Esophagus muscularis mucosa (tissue), 4 donors: Measurements from ENCODE around the gene CNTNAP4. TPM values are rescaled to one million over a fixed set of nuclear protein-coding genes. Genes with fewer than 3 reads are reported as not detected.

Experiments
- DNase-seq: peaks from one replicate; pipeline ENCODE4 v3.0.0-alpha.2; 2017; ENCODE audit errors: extremely low spot score
- H3K27ac ChIP-seq, 4 donors: fragments of 200-600 bp; sonication (generic); replicated peaks in 1 of 4; 1 replicate in 3 of 4; 2 replicates in 1 of 4; pipeline ENCODE4 v1.5.1; 2016 to 2019; ENCODE audit warnings: mild to moderate bottlenecking in 1 of 4
- H3K27me3 ChIP-seq, 4 donors: fragments of 200-600 bp; sonication (generic); one replicate each; pipeline versions ENCODE4 v1.5.1 to v1.6.0; 2016 to 2019
- H3K36me3 ChIP-seq, 4 donors: fragments of 200-600 bp; sonication (generic); one replicate each; pipeline ENCODE4 v1.5.1; 2016 to 2019
- H3K4me1 ChIP-seq, 4 donors: fragments of 200-600 bp; sonication (generic); one replicate each; pipeline ENCODE4 v1.5.1; 2016 to 2019
- H3K4me3 ChIP-seq, 4 donors: fragments of 200-600 bp; sonication (generic); 1 replicate in 2 of 4; 2 replicates in 2 of 4; pipeline ENCODE4 v1.5.1; 2016 to 2019; ENCODE audit warnings: mild to moderate bottlenecking in 4 of 4, moderate library complexity in 1 of 4
- H3K9me3 ChIP-seq, 4 donors: fragments of 200-600 bp; sonication (generic); 1 replicate in 3 of 4; 2 replicates in 1 of 4; pipeline ENCODE4 v1.5.1; 2016 to 2019
- EP300 ChIP-seq: sonication (generic); formaldehyde crosslinking; IDR thresholded peaks from one replicate; pipeline ENCODE4 v1.6.1; 2017; ENCODE audit warnings: antibody characterized with exemption
- POLR2A ChIP-seq: fragments of 450-650 bp; IDR thresholded peaks from one replicate; pipeline ENCODE4 v1.6.1; 2017; ENCODE audit warnings: antibody characterized with exemption, moderate library complexity, mild to moderate bottlenecking, low read depth
- POLR2AphosphoS5 ChIP-seq, 2 donors: sonication (generic); formaldehyde crosslinking; IDR thresholded peaks; one replicate each; pipeline ENCODE4 v1.6.1; 2017; ENCODE audit warnings: antibody characterized with exemption in 2 of 2
- WGBS: methylation state at CpG from one replicate; pipeline ENCODE4 v1.1.5; 2018; 5-methylcytosine and 5-hydroxymethylcytosine counted together
- intact Hi-C: fragments of 100-400 bp; cut with DNase I; formaldehyde crosslinking; loops from one replicate; pipeline ENCODE4 v1.15.1; 2023
- total RNA-seq, 4 donors: library from RNA; depleted of rRNA; stranded (reverse); fragments of >200 nt; gene quantifications; one replicate each; pipeline versions ENCODE4 v1.1.0 to v1.2.1, GENCODE V29; 2016
- TF ChIP-seq, protein P1 (sequence below), 3 experiments: fragments of 200-600 bp in 2 of 3; fragments of 450-650 bp in 1 of 3; sonication (generic) in 2 of 3; IDR thresholded peaks; one replicate each; pipeline ENCODE4 v1.5.1; 2017 to 2019; ENCODE audit warnings: antibody characterized with exemption in 3 of 3, mild to moderate bottlenecking in 2 of 3, moderate library complexity in 1 of 3

CNTNAP4 gene
- total RNA-seq, 4 donors from 2014 or later = 0.80 to 2.1 (median 1.6) TPM

- H3K4me1 ChIP-seq = no peaks in the 10 kb centered on the region
- peaks cover 0 to 4% (median 0%) of the 10 kb centered on the region in 4 donors for H3K9me3 ChIP-seq
- H3K27ac ChIP-seq = no peak overlapping the region
- no peak for DNase-seq
- no peaks in the 10 kb centered on the region for H3K36me3 ChIP-seq
- H3K27me3 ChIP-seq = no peaks in the 10 kb centered on the region
- intact Hi-C loops = no loop called here
- 47% methylated on average over 1 of the region's 1 CpG for WGBS
- no peak overlapping the region for H3K4me3 ChIP-seq
- TF ChIP-seq, protein P1, sequence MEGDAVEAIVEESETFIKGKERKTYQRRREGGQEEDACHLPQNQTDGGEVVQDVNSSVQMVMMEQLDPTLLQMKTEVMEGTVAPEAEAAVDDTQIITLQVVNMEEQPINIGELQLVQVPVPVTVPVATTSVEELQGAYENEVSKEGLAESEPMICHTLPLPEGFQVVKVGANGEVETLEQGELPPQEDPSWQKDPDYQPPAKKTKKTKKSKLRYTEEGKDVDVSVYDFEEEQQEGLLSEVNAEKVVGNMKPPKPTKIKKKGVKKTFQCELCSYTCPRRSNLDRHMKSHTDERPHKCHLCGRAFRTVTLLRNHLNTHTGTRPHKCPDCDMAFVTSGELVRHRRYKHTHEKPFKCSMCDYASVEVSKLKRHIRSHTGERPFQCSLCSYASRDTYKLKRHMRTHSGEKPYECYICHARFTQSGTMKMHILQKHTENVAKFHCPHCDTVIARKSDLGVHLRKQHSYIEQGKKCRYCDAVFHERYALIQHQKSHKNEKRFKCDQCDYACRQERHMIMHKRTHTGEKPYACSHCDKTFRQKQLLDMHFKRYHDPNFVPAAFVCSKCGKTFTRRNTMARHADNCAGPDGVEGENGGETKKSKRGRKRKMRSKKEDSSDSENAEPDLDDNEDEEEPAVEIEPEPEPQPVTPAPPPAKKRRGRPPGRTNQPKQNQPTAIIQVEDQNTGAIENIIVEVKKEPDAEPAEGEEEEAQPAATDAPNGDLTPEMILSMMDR (IDR thresholded peaks at IDR 0.05) = no peak
- no peak for TF ChIP-seq POLR2AphosphoS5 (IDR thresholded peaks at IDR 0.05)
Observed at GRCh38 chr16:76360404-76360803, 83.2 kb downstream of the CNTNAP4 start.

GRCh38 chr16:76370344-76370743 lies 93.1 kb downstream of the CNTNAP4 start:
- H3K4me1 ChIP-seq = no peaks in the 10 kb centered on the region
- no peak for DNase-seq
- no peak for TF ChIP-seq EP300
- TF ChIP-seq POLR2A = no peak
- TF ChIP-seq, protein P1 (IDR thresholded peaks at IDR 0.05) = no peak
- TF ChIP-seq POLR2AphosphoS5 (IDR thresholded peaks at IDR 0.05) = no peak
- intact Hi-C loops = no loop called here
- H3K36me3 ChIP-seq = no peaks in the 10 kb centered on the region
- H3K4me3 ChIP-seq = no peak overlapping the region
- no peak overlapping the region for H3K27ac ChIP-seq
- WGBS = 13% methylated on average over 4 of the region's 4 CpGs
- no peaks in the 10 kb centered on the region for H3K9me3 ChIP-seq
- no peaks in the 10 kb centered on the region for H3K27me3 ChIP-seq

- Histone ChIP-seq H3K4me1 (no peaks in the 10 kb centered on the region), H3K9me3 (no peaks in the 10 kb centered on the region), H3K4me3 (no peak overlapping the region), H3K27ac (no peak overlapping the region), H3K36me3 (no peaks in the 10 kb centered on the region), H3K27me3 (no peaks in the 10 kb centered on the region)
- TF ChIP-seq, protein P1 (IDR thresholded peaks at IDR 0.05) = no peak
- TF ChIP-seq EP300 (no peak), POLR2A (no peak), POLR2AphosphoS5 (IDR thresholded peaks at IDR 0.05) (no peak)
- WGBS = 69% methylated on average over 3 of the region's 3 CpGs
- intact Hi-C loops = no loop called here
- no peak for DNase-seq
Observed at GRCh38 chr16:76371441-76371840, 94.2 kb downstream of the CNTNAP4 start.

DNA sequence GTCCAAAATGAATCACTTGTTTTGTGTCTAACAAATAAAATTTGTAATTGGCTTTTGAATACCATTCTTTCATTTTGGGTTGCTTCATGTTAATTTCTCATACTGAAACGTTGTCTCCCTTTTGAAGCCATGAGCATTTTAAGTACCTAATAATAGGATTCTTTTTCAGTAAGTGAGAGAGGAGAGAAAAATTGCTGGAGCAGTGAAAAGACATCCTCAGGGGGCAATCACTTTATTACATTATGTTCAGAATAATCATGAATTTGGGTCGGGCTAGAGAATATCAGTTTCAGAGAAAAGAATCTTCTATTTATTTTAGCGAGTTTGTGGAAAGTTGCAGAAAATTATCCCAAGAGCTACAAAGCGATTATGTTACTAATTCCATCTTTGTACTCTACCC lies 96.8 kb downstream of the CNTNAP4 start:
- Histone ChIP-seq H3K36me3 (no peaks in the 10 kb centered on the region), H3K27me3 (no peaks in the 10 kb centered on the region), H3K4me1 (no peaks in the 10 kb centered on the region), H3K27ac (no peak overlapping the region), H3K9me3 (no peaks in the 10 kb centered on the region), H3K4me3 (no peak overlapping the region)
- DNase-seq = no peak
- 80% methylated on average over 4 of the region's 4 CpGs for WGBS
- intact Hi-C loops = no loop called here
- TF ChIP-seq, protein P1 (IDR thresholded peaks at IDR 0.05) = no peak
- TF ChIP-seq EP300 (no peak), POLR2AphosphoS5 (IDR thresholded peaks at IDR 0.05) (no peak)

DNA sequence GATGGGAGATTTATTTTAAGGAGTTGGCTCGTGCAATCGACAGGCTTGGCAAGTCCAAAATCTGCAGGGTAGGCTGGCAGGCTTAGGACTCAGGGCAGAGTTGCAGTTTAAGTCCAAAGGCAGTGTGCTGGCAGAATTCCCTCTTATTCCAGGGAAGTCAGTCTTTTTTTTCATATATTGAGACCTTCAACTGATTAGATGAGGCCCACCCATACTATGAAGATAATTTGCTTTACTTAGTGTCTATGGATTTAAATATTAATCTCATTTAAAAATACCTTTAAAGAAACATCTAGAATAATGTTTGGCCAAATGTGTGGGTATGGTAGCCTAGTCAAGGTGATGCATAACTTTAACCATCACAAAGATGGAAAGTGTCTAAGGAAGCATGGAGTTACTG lies 99.8 kb downstream of the CNTNAP4 start:
- H3K27me3 ChIP-seq = no peaks in the 10 kb centered on the region
- intact Hi-C loops = no loop called here
- DNase-seq = no peak
- 97% methylated on average over 2 of the region's 2 CpGs for WGBS
- no peak overlapping the region for H3K4me3 ChIP-seq
- no peak overlapping the region for H3K27ac ChIP-seq
- no peaks in the 10 kb centered on the region for H3K4me1 ChIP-seq
- H3K36me3 ChIP-seq = no peaks in the 10 kb centered on the region
- TF ChIP-seq, protein P1 (IDR thresholded peaks at IDR 0.05) = no peak
- TF ChIP-seq POLR2AphosphoS5 (IDR thresholded peaks at IDR 0.05) (no peak), EP300 (no peak), POLR2A (no peak)
- no peaks in the 10 kb centered on the region for H3K9me3 ChIP-seq
